ENCODE measurements around the gene PGLYRP4. TPM values are rescaled to one million over a fixed set of nuclear protein-coding genes. Genes with fewer than 3 reads are reported as not detected.

Gene PGLYRP4
- polyA plus RNA-seq, 1 donor from 2014 or later, result not detected

Other genes starting within 250 kb of the PGLYRP4 start
- gene SPRR2F, start 235.3 kb downstream of the PGLYRP4 start, polyA plus RNA-seq, result not detected
- not detected for gene SPRR2G, start 198.0 kb downstream of the PGLYRP4 start, polyA plus RNA-seq
- gene LELP1, start 145.4 kb downstream of the PGLYRP4 start, polyA plus RNA-seq, result not detected
- gene PRR9, start 131.3 kb downstream of the PGLYRP4 start, polyA plus RNA-seq, result not detected
- not detected for gene LORICRIN, start 89.2 kb downstream of the PGLYRP4 start, polyA plus RNA-seq
- not detected for gene PGLYRP3, start 35.9 kb downstream of the PGLYRP4 start, polyA plus RNA-seq
- gene S100A9, start 9.0 kb upstream of the PGLYRP4 start, polyA plus RNA-seq, result 44.6 TPM
- gene S100A12, start 26.8 kb upstream of the PGLYRP4 start, polyA plus RNA-seq, result 0.97 TPM
- 28.0 TPM for gene S100A8, start 42.2 kb upstream of the PGLYRP4 start, polyA plus RNA-seq
- not detected for gene S100A7A, start 67.7 kb upstream of the PGLYRP4 start, polyA plus RNA-seq
- not detected for gene S100A7, start 111.8 kb upstream of the PGLYRP4 start, polyA plus RNA-seq
- gene S100A6, start 187.2 kb upstream of the PGLYRP4 start, polyA plus RNA-seq, result 397 TPM
- gene S100A5, start 192.1 kb upstream of the PGLYRP4 start, polyA plus RNA-seq, result 1.4 TPM
- 524 TPM for gene S100A4, start 197.0 kb upstream of the PGLYRP4 start, polyA plus RNA-seq
- gene S100A3, start 200.4 kb upstream of the PGLYRP4 start, polyA plus RNA-seq, result not detected
- gene S100A2, start 217.0 kb upstream of the PGLYRP4 start, polyA plus RNA-seq, result not detected